HG02943 (cell line): ENCODE measurements around the gene SPAG5.

Source experiments
- ATAC-seq: cut with Tn5 transposase; IDR thresholded peaks from one replicate; pipeline ENCODE4 v1.9.1; 2021; ENCODE audit warnings: mild to moderate bottlenecking, low read depth, moderate library complexity; ENCODE audit not compliant: unreplicated experiment

Gene SPAG5

GRCh38 chr17:28573521-28573920 lies 25.3 kb downstream of the SPAG5 start:
- no peak for ATAC-seq

DNA sequence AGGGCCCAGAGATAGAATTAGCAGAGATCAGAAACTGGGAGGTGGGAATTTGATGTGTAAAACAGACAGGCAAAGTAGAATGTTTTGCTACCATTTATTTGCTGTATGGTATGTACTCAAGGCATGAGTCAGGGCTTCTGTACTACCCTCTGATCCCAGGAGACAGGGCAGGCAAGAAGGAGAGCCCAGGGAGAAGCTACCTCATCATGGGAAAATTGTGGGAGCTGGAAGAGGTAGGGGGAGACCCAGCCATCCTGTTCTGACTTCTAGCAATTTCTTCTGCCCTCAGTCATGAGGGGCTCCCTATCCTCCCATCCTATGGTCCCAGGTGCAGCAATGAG lies 25.8 kb downstream of the SPAG5 start:
- no peak for ATAC-seq

DNA sequence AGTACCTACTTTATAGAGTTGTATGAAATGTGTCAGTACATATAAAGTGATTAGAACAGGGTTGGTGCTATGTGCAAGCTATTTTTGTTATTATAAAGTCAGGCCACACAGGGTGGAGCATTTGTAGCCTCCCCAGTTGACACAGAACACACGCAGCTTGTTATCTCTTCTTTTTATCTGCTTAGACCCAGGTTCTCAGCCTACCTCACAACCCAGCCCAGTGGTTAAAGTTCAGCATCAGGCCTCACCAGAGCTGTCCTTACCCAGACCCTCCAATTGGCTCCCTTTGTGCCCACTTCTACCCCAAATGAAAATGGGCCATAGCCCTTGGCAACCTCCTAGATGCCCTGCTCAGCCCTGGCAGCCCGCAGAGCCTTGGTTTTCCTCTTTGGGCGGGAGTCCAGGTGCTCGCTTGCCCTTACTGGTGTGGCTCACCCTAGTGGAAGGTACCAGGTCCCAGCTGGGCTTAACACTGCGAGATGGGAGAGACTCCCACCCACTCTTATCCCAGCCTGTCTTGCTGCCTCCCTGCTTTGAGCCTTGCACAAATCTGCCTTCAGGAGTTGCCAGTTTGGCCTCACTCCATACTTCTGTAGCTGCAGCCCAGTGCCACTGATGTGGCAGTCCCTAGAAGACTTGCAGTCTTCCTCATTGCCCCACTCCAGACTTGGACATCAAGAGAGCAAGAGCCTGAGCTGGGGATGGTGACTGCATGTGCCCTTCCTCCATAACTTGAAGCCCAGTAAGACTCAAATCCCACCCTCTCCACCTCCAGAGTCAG lies 26.4 kb downstream of the SPAG5 start:
- no peak for ATAC-seq

DNA sequence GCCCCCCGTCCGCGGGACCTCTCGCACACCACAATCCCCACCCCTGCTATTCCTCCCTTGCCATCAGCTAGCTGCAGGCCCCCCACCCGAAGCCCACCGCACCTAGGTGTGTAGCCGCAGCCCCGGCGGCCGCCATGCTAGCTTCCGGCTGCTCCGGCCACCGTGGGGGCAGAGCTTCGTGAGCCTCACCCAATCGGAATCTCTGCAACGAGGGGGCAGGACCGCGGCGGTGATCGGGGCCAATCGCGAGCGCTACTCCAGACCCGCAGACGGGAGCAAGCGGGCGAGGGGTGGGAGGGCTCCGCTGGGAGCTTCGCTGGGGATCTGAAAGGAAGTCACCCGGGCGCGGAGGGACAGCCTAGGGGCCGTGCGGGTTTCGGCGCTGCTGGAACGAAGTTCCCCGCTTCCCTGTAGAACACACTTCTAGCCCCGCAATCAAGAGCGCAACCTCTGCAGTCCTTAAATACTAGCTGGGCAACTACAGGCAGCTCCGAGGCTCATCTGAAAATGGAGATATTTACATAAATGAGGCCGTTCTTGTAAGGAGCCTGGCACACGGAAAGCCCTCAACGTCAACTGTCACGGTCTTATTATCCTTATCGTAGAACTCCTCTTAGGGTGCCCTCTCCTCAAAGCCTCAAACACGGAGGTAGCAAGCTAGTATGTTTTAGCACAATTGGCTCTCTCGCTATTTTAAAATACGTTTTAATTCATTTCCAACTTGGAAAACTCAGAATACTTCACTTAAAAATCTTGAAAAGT lies 27.3 kb downstream of the SPAG5 start, which contains the start of gene PIGS:
PIGS (minus strand) TSS at position 164 of the 762 bp plus-strand sequence; CDS start at position 136, 28 bp downstream.
- ATAC-seq: peak; percentile 67

DNA sequence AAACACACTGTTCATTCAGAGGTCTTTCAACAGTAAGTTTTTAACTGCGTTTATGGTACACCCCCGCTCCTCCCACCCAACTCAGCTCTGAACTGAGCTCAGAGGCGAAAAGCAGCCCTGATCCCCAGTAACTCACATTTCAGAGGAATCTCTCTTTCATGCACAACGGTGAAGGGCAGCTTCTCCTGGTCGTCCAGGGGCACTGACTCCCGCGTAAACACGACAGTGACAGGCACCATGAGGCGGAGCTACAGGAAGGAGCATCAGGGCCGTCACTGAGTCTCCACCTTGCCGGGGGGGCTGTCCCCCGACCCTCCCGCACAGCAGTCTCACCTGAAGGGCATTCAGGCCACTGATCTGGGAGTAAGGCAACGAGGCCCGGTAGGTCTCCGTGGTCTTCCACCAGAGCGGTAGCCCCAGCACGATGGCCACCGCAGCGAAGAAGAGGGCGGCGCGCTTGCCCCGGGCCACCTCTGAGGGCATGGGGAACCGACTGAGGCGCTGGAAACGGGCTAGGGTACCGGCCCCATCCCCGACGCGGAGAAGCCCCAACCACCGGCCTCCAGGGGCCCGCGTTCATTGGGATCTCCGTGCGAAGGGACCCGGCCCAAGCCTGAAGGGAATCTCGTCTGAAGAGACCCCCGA lies 28.0 kb downstream of the SPAG5 start:
- peak; percentile 24 for ATAC-seq

DNA sequence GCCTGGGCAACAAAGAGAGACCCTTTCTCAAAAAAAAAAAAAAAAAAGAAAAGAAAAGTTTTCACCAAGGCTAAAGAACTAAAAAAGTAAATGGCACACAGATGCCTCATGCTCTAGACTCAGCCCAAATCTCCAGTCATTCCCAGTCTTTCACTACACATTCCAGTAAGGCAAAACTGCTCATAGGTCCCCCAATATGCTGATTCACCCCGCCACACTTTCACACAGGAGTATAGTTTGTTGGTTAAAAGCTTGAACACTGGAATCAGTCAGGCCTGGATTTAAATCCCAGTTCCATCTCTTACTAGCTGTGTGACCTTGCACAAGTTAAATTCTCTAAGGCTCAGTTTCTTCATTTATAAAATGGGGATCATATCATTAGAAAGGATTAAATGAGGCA lies 29.4 kb downstream of the SPAG5 start:
- ATAC-seq: no peak

DNA sequence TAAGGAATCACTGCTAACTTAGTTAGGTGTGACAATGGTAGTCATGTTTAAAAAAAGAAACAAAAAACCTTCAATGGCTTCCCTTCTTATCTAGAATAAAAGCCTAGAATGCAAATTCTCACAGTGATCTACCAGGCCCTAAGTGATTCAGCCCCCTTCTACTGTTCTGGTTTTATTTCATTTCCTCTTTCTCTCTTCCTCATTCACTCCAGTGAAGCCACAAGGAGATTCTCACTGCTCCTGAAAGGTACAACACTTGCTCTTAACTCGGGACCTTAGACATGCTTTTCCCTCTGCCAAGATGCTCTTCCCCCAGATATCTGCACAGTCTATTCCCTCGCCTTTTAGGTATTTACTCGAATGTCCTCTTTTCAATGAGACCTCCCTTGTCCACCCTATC lies 31.2 kb downstream of the SPAG5 start:
- ATAC-seq: no peak

- ATAC-seq: no peak
Measured at GRCh38 chr17:28563475-28563874, 35.4 kb downstream of the SPAG5 start.

DNA sequence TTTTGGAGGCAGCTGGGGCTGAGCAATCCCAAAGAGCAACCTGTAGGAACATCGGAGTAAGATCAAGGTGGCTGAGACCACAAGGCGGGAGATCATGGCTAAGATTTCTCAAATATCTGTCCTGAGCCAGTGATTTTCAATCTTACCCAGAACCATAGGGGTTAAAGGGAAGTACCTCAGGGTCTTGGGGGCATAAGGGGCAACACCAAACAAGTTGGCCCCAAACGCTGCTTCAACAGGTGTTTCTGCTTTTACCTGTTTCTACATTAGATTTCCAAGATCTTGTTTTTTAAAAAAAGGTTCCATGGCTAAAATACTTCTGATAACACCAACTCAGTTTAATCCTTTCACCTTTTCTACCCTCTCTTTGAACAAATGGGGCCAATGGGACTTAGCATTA lies 43.8 kb downstream of the SPAG5 start:
- no peak for ATAC-seq

GRCh38 chr17:28554565-28554964 lies 44.3 kb downstream of the SPAG5 start:
- ATAC-seq: no peak

GRCh38 chr17:28553000-28553505 lies 45.8 kb downstream of the SPAG5 start:
- ATAC-seq: no peak

- no peak for ATAC-seq
Measured at GRCh38 chr17:28552176-28552999, 46.4 kb downstream of the SPAG5 start, which contains the start of gene UNC119. Gene UNC119 (minus strand): TSS chr17:28552624. CDS start chr17:28552557, 67 bp downstream.

GRCh38 chr17:28551421-28552175 lies 47.2 kb downstream of the SPAG5 start:
- ATAC-seq: no peak

DNA sequence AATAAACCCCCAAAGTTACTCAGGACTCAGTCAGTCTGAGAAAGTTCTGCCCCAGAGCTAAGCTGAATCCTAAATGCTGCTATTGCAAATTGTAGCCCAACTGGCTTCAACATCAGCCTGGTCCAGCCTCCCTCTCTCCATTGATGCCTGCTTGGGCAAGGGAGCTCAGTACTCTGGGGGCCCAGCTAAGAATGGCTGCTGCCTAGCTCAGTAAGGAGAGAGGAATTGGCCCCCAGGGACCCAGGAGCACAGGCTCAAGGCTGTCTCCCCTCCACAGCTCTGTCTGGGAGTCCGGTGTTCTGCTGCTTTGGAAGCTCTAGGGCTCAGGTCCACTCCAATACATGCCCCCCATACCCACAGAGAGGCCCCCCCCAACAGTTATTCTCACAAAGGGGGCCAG lies 48.0 kb downstream of the SPAG5 start:
- no peak for ATAC-seq

DNA sequence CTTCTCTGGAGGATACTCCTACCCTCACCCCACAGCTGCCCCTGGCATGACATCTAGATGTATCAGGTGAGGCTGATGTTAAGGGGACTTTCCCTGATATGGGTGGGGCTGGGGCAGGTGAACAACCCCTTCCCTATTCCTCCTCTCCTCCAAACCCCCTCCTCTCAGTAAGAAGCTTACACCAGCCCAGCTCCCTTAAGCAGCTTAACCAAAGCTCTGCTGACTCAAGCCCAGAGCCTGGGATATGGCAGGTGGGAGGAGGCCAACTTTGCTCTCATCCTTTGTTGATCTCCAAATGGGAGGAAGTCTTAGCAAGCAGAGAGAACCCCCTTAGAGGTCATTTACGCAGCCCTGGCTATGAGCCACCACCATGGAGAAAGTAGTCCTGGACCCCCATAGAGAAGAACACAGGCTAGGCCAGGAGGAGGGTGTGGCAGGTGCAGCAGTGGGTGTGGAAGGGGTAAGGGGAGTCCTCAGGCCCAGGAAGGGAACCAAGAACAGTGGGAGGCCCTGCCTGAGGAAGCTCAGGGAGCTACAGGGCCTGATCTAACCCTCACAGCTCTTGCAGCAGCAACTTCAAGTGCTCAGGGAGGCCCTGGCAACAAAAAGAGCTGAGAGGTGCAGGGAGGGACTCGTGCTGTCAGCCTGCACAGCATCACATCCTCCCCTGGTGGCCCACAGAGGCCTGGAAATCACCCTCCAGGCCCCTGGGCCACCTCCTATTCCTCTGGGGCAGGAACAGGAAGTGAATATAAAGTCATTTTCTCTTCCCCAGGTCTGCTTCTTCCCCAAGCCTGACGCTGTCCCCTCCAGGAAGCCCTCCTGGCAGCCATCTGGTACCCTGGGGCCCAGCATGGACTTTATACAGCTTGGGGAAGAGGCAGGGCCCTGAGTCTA lies 49.3 kb downstream of the SPAG5 start:
- no peak for ATAC-seq

GRCh38 chr17:28548417-28549130 lies 50.3 kb downstream of the SPAG5 start:
- ATAC-seq: no peak

DNA sequence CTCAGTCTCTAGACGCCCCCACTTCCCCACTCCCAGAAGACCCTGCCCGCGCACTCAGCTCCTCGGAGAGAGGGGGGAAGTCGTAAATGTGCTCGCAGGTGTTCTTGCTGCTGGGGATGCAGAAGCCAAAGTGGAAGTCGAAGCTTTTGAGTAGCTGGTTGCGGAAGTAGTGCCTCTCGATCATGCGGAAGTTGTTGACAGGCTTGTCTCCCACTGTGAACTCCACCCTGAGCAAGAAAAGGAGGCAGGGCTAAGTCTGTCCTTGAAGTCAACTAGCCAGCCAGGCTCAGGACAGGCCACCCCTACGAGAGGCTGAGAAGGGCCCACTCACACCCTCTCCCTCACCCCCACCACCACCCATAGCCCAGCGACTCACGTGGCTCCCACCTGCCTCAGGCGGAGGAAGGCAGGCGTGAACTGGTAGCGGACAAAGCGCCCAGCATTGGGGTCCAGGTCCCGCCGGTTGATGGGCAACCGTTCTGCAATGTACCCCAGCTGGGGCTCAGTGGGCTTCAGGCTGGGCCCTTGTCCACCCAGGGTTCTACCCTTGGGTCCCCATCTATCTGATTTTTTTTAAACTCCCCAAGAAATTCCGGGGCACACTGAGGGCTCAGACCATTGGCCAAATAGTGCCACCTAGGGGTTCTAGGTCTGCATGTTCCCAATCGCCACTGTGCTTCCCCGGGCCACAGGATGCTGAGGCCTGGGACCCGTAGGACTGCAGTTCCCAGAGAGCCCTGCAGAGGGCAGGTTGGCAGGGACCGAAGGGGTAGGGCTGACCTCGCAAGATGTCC lies 51.0 kb downstream of the SPAG5 start:
- ATAC-seq: no peak
